Stimulated activated CD4-positive, alpha-beta T cell treated with anti-CD3 and anti-CD28 coated beads, Interleukin-4, amount 100 ng/mL, for 4 hours (primary cell): ENCODE results near the gene DUS1L.
A peak's percentile ranks its signal among the peaks of the same experiment; 100 is the strongest.
"Not testable (repeated sequence)": the region's sequence is repeated elsewhere in the genome, so short reads cannot be mapped to it uniquely, and the experiment has no call there.

Source experiments
- DNase-seq, 2 experiments: peaks; one replicate each; pipeline ENCODE4 v3.0.0-alpha.2; 2020

DUS1L gene

DNA sequence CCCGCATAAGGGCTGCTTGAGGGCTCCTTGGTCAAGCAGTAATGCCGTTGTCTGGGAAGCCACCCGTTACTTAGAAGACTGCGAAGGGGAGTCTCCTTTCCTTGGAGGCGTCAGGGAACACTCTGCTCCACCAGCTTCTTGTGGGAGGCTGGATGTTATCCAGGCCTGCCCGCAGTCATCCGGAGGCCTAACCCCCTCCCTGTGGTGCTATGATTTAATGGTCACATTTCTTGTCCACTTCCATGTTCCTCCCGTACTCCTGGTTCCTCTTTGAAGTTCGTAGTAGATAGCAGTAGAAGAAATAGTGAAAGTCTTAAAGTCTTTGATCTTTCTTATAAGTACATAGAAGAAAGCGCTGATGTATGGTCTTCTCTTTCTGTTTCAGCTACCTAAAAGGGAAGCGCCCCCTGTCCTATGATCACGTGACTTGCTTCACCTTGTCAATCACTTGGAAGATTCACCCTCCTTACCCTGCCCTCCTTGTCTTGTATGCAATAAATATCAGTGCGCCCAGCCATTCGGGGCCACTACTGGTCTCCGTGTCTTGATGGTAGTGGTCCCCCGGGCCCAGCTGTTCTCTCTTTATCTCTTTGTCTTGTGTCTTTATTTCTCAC, 26.7 kb downstream of the DUS1L start:
- not testable (repeated sequence) for DNase-seq

DNA sequence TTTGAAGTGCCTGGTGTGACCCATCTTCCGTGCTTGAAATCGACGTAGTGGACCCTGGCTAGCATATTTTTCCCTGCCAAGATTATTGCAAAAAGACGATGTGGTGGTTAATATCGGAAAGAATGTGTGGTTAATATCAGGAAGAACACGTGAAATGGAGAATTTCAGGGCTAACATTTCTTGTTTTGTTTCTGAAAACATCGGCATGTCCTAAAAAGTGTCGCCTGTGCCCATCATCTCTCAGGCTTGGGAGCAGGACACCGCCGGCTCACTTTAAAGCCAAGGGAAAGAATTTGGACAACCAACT, 27.8 kb downstream of the DUS1L start:
- DNase-seq: no peak

DNA sequence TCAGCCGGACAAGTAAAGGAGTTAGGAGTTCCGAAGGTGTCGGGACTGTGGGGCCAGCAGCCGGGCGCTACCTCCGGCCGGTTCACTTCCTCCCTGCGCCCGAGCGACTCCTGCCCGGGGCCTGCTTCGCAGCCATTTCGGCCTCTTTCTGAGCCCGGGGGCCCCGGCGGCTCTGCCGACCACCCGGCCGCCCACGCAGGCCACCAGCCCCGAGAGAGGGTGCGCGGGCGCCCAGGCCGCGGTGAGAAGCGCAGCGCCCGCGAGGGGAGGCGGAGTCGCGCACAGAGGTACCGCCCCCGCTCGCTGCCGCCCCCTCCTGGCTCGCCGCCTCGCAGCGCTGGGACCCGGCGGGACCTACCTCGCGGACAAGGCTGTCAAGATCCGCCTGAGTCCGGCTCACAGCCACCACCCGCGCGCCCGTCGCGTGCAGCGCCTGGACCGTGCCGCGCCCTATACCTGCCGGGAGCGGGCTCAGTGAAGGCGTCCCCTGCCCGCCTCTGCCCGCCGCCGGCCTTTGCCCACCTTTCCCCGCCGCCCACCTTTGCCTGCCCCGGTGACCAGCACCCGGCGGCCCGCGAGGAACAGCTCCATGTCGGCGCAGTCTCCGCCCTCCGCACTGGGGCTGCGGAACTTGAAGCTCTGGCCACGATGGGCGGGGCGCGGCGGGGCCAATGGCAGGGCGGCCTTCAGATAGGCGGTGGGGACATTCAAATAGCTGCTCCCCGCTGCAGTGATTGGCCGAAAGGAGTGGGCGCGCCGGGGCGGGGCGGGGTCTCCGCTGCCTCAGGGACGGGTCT, 28.3 kb downstream of the DUS1L start, which contains the start of gene DCXR:
DCXR (minus strand) TSS at position 606 of the 797 bp plus-strand sequence; CDS start at position 591, 15 bp downstream.
- DNase-seq: peak; percentile 89 to 92

DNA sequence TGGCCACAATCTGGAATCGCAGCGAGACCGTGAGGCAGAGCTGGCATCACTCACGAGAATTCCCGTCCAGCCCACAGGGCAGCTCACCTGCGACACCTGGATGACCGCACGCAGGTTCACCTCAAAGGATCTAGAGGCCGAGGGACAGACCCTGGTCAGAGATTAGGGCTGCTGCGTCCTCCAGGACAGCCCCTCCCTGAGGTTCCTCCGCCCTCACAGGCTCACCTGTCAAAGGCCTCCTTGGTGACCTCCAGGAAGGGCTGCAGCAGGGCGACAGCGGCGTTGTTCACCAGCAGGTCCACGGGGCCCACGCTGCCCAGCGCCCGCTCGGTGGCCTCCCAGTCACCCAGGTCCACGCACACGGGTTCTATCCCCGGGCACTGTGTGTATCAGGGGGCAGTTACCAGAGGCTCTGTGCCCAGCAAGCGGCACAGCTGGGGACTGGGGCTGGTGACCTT, 28.9 kb downstream of the DUS1L start:
- DNase-seq: no peak

DNA sequence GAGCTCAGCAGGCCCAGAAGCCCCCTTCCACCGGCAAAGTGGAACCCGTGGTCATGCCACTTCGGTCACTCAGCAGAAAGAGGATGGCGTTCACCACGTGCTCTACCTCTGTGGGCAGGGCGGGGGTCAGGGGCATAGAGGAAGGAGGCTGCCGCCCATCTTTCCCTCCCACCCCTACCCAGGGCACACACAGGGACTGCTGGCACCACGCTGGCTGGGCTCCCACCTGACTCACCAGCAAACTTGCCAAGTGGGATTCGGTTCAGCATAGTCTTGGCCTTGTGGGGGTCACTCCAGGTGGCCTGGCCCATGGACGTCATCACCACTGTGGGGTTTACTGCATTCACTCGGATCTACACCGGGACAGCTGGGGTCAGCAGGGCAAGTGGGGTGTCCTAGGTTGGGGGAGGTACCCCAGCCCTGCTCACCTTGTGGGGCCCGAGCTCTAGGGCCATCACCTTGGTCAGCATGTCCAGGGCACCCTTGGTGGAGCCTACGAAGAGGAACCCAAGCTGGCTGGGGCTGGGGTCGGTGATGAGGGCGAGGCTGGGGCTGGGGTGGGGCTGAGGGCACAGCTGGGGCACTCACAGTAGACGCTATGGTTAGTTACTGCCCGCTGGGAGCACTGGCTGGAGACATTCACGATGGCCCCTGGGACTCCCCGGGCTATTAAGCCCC, 29.5 kb downstream of the DUS1L start:
- DNase-seq: no peak

DNA sequence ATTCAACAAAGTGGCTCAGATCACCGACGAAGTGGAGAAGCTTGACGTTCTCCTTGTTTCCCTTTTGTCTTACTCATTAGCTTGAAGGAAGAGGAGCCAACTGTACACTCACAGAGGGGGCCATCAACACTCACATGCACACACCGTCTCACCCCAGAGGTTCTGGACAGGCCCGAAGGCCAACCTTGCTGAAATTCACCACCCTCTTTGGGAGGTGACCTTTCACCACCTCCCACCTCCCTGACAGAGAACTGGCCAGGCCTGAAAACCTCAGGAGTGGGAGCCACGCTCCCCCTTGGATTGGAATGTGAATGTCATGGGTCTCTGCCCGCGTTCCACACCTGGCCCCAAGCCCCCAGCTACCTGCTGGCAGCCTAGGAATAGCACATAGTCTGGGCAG, 30.1 kb downstream of the DUS1L start:
- DNase-seq: no peak

DNA sequence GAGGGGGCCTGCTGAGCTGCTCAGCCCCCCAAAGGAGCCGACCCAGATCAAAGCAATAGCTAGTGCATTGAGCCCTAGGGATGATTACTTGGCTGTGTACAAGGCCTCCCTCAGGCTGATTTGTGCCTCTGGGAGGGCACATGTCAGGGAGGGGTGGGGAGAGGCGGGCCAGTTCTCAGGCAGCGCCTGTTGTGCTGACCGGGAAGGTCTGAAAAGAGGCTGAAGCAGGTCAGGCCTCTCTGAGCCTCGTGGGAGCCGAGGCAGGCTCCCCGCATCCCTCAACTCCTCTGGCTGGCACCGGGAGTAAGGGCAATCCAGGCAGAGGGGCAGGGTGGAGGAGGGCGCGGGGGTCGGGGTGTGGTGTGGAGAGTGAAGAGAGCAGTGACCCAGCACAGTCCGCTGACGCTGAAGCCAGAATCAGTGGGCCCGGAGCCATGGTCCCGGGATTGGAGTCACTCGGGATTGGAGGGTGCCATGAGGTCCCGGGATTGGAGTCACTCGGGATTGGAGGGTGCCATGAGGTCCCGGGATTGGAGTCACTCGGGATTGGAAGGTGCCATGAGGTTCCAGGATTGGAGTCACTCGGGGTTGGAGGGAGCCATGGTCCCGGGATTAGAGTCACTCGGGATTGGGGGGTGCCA, 31.1 kb downstream of the DUS1L start:
- no peak for DNase-seq

DNA sequence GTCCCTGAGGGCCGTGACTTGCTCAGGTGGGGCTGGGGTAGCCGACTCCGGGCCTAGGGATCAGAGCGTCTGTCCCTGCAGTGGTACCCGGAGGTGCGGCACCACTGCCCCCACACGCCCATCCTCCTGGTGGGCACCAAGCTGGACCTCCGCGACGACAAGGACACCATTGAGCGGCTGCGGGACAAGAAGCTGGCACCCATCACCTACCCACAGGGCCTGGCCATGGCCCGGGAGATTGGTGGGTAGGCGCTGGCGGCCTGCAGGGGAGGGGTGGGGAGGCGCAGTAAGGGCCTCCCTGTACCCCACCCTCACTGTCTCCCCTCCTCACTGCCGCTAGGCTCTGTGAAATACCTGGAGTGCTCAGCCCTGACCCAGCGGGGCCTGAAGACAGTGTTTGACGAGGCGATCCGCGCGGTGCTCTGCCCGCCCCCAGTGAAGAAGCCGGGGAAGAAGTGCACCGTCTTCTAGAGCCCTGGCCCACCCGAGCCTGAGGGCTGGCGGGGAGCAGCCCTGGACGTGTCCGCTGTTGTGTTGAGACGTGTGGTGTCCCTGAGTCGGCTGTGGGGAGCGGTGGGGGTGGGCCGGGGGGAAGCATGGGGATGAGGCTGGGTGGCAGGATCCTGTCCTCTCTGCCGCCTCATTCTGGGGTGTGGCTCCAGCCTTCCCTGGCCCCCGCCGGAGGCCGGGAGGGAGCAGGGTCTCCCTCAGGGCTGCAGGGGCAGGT, 32.1 kb downstream of the DUS1L start:
- no peak for DNase-seq

DNA sequence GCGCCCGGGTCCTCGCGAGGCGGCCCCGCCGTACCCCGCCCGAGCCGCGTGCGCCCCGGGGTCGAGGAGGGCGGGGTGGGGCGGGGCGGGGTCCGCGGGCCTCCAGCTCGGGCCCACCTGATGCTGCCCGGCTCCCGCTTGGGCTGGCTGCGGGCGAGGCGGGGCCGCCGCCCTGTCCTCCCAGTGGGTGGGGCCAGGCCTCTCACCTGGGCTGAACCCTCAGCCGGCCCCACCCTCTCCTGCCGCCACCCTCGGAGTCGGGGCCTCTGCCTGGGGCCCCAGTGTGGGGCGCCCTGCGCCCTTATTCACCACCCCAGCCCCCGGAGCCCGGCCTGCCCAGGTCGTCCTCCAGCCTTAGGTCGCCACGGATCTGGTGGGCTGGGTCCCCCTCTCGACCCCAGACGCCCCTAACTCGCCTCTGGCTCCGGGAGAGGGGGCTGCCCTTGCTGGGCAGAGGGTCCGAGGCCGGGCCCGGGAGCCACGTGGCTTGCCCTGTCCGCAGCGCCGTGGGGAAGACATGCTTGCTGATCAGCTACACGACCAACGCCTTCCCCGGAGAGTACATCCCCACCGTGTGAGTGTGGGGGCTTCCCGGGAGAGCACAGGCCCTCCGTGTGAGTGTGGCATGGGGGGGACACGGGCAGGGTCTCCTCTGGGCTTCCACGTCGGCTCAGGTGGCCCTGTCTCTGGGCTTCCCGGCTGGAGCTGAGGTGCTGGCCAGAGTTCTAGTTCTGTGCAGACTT, 33.5 kb downstream of the DUS1L start:
- peak in 1 of 2 experiments; percentile 46 for DNase-seq

DNA sequence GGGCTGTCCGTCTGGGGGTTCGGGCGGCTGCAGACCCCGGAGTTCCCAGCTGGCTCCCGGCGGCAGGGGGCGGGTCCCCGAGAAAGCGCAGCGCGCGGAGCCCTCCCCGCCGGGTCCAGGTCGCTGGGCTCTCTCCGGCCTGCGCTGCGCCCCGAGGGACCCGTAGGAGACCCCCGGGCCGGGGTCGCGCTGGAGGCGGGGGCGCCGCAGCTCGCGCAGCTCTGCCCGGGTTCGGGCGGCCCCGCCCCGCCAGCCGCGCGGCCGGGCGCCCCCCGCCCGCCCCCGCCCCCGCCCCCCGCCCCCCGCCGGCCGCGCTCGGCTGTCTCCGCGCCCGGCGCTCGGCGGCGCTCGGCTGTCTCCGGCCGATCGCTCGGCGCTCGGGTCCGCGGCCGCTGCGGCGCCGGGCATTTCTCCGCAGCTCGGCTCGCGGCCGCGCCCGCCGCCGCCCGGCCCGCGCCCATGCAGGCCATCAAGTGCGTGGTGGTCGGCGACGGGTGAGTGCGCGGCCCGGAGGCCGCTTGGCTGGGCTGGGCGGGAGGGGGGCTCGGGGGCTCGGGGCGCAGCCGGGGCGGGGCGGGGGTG, 34.2 kb downstream of the DUS1L start, which contains the start of gene RAC3:
RAC3 (plus strand) TSS at position 376 of the 582 bp plus-strand sequence; CDS start at position 460, 84 bp downstream.
- DNase-seq: no peak

DNA sequence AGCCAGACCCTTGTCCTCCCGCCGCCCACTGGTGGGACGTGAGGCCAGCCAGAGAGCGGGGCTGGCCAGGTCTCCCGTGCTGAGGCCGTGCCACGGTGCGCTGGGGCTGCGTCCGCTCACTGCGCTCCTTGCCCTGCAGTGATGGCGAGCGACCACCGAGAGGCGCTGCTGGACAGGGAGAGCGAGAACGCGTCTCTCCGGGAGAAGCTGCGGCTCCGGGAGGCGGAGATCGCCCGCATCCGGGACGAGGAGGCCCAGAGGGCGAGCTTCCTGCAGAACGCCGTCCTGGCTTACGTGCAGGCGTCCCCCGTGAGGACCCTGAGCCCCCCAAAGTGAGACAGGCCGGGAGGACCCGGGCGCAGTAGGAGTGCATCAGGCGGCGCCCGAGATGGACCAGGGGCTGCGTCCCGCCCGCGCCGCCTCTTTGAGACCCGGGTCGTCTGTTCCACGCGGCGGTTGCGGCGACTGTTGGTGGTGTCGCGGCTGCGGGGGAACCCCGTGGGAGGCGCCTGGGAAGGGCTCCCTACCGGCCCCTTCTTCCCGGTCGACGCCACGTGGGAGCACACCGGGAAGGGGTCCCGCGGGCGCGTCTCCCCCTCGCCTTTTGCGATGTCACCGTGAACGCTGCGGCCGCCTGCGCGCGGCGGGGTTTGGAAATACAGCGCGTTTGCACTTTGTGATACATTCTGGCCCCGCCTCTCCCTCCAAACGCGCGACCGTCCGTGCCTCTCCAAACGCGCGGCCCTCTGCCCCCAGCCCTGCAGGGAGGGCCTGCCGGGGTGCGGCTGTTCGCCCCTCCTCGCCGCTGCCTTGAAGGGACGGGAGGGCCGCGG, 34.9 kb downstream of the DUS1L start:
- DNase-seq: peak; percentile 76

DNA sequence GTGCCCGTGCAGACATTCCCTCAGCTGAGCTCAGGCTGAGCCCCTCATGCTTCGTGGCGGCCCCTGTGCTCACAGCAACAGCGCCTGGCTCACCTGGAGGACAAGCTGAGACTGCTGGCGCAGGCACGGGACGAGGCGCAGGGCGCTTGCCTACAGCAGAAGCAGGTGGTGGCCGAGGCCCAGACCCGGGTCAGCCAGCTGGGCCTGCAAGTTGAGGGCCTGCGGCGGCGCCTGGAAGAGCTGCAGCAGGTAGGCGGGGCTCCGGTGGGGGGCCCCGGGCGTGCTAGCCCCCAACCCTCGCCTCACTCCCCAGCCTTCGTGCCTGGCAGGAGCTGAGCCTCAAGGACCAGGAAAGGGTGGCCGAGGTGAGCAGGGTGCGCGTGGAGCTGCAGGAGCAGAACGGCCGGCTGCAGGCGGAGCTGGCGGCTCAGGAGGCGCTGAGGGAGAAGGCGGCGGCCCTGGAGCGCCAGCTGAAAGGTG, 35.6 kb downstream of the DUS1L start:
- no peak for DNase-seq

DNA sequence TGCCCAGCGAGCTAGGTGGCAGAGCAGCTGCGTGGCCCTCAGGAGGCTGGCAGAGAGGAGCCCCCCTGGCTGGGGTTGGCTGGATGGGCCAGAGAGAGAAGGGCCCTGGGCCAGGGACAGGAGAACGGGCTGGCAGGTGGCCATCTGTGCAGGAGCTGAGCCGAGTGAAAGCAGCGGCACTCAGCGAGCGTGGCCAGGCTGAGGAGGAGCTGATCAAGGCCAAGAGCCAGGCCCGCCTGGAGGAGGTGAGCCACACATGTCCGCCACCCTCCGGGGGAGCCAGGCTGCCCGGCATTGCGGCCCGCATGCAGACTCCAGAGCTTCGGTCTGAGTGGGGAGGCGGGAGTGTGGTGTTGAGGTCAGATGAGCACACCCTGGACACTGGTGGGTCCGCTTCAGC, 36.2 kb downstream of the DUS1L start:
- no peak for DNase-seq

DNA sequence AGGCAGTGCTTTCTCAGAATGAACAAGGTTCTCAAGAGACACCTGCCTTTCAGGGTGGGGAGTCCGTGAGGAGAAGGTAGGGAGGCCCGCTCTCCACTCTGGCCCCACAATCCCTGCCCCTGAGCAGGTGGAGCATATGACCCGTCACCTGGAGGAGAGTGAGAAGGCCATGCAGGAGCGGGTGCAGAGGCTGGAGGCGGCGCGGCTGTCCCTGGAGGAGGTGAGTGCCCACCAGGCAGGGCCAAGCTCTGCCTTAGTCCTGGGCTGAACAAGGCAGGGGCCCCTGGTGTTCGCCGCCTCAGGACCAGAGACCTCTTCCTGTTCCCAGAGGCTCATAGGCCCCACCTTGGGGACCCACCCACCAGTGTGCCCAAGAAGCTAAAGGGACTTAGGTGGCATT, 36.6 kb downstream of the DUS1L start:
- no peak for DNase-seq

DNA sequence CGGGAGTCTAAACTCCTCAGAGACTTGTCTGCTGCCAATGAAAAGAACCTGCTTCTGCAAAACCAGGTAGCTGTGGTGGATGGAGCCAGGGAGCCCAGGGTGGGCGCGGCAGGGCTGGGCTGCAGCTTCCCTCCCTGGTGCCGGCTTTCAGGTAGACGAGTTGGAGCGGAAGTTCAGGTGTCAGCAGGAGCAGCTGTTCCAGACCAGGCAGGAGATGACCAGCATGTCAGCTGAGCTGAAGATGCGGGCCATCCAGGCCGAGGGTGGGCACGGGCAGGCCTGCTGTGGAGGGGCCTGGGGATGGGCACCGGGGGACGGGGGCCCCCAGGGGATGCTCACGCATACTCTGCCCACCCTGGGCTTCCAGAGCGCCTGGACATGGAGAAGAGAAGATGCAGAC, 37.4 kb downstream of the DUS1L start:
- DNase-seq: no peak

DNA sequence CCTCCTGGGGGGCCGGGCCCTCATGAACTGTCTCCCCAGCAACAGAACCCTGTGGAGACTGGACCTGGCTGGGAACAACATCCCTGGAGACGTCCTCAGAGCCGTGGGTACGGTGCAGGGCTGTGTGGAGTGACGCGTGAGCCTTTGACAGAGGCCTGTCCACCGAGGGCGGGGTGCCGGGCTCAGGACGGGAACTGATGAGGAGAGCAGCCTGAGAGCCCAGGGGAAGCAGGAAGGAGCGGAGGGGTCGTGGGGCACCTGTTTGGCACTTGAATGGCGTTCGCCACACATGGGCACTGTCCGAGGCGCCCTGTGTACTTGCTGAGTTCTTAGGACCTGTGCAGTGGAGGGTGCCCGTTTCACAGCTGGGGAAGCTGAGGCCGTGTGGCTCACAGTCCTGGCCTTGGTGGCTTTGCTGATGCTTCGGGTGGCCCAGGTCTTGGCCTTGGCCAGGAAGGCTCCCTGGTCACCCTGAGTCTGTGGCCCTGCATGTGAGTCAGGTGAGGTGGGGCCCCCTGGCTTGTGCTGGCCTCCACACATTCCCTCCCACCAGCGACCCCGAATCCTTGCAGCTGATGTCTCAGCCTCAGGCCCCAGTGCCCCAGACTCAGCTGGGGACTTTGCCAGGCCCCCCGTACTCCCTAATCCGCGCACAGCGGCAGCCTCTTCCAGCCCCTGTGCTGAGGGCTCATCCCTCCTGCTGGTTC, 40.0 kb downstream of the DUS1L start:
- DNase-seq: no peak

DNA sequence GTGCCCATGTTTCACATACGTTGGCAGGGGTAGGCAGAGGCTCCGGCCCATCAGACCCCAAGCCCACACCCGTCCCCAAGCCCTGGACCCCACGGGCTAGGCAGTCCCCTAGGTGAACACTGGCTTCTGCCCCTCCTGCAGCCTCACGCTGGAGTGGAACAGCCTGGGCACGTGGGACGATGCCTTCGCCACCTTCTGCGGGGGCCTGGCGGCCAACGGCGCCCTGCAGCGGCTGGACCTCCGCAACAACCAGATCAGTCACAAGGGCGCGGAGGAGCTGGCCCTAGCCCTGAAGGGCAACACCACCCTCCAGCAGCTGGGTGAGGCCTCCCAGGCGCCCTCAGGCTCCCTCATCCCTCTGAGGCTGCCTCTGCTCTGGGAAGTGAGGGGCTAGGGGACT, 40.7 kb downstream of the DUS1L start:
- no peak for DNase-seq

DNA sequence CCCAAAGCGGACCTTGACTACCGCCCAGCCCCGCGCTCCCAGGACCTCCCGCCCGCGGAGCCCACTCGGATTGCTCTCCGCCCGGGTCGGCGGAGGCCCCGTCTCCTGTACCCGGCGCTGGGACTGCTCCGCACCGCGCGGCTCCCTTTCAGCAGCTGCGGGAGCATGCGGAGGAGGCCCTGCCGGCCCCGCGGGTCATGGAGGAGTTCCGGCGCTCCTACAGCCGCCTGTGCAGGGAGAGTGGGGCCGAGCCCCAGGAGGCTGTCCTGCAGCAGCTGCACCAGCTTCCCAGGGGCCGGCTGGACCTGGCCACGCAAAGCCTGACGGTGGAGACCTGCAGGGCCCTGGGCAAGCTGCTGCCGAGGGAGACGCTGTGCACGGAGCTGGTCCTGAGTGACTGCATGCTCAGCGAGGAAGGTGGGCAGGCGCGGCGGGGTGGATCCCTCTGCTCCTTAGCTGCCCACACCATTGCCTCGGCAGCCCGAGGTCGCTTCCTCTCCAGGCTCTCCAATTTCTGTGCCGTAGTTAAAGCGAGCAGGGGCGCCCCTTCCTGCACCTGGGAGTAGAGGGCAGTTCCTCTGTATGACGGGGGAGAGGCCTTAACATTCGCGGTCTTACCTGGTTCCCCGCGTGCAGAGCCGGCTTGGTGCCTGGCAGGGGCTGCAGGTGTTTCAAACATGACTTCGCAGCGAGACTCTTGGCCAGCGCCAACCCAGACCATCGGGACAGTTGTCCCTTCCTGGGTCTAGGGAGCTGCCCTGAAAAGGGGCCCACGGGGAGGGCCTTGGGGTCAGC, 42.0 kb downstream of the DUS1L start:
- no peak for DNase-seq

DNA sequence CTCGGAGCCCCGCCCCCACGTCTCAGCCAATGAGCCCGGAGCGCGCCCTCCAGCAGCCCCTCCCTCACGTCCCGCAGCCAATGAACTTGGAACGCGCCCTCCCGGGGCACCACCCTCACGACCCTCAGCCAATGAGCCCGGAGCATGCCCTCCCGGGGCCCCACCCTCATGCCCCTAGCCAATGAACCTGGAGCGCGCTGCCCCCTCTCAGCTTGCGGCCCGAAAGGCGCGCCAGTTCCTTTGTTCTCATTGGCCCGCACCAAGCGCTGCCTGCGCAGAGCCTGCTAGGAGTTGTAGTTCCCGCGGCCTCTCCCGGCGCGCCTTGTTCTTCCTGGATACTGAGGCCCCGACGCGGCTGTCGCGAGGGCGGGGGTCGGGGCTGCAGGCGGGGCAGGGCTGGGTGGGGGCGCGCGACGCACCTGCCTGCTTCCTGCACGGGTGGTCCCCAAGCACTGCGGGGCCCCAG, 42.6 kb downstream of the DUS1L start, which contains the start of gene LRRC45:
LRRC45 (plus strand) TSS at position 325 of the 466 bp plus-strand sequence. CDS start 339 bp downstream, outside the sequence.
- DNase-seq: peak; percentile 100
